Measurements from ENCODE around the gene MYZAP. TPM values are rescaled to one million over a fixed set of nuclear protein-coding genes. Genes with fewer than 3 reads are reported as not detected.
"Not testable (repeated sequence)": the region's sequence is repeated elsewhere in the genome, so short reads cannot be mapped to it uniquely, and the experiment has no call there.

The MYZAP gene
- polyA plus RNA-seq, 1 donor (not counting 4 experiments of a cell fraction or from before 2014, with no cell fraction given) = 1.8 TPM

GRCh38 chr15:57614241-57614640 is 22.5 kb downstream of the MYZAP start:
- FAIRE-seq = no peak
- H4K20me1 ChIP-seq (ENCODE audit: control insufficient read depth, extremely low read depth, insufficient read depth, low read length) = no peaks in the 10 kb centered on the region
- H3K9me3 ChIP-seq (ENCODE audit: control insufficient read depth, low read depth, low read length) = no peaks in the 10 kb centered on the region
- no peak overlapping the region for H2AFZ ChIP-seq (ENCODE audit: control insufficient read depth, low read length)
- no peaks in the 10 kb centered on the region for H3K9me1 ChIP-seq (ENCODE audit: control insufficient read depth, extremely low read depth, insufficient read depth, low read length)
- H3K36me3 ChIP-seq (ENCODE audit: control insufficient read depth in 2 of 2, extremely low read depth in 1 of 2, insufficient read depth in 2 of 2, low read length in 2 of 2) = no peaks in the 10 kb centered on the region
- DNase-seq (ENCODE audit: low read depth, low spot score) = no peak
- TF ChIP-seq, protein P1, sequence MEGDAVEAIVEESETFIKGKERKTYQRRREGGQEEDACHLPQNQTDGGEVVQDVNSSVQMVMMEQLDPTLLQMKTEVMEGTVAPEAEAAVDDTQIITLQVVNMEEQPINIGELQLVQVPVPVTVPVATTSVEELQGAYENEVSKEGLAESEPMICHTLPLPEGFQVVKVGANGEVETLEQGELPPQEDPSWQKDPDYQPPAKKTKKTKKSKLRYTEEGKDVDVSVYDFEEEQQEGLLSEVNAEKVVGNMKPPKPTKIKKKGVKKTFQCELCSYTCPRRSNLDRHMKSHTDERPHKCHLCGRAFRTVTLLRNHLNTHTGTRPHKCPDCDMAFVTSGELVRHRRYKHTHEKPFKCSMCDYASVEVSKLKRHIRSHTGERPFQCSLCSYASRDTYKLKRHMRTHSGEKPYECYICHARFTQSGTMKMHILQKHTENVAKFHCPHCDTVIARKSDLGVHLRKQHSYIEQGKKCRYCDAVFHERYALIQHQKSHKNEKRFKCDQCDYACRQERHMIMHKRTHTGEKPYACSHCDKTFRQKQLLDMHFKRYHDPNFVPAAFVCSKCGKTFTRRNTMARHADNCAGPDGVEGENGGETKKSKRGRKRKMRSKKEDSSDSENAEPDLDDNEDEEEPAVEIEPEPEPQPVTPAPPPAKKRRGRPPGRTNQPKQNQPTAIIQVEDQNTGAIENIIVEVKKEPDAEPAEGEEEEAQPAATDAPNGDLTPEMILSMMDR (optimal IDR thresholded peaks at IDR 0.05 in 1 of 3, IDR thresholded peaks at IDR 0.05 in 1 of 3, conservative IDR thresholded peaks at IDR 0.05 in 1 of 3; ENCODE audit: extremely low read depth in 1 of 3, insufficient read depth in 2 of 3, low read length in 3 of 3) = no peak
- no peak for TF ChIP-seq EZH2 (IDR thresholded peaks at IDR 0.05; ENCODE audit: low read length)
- no peak overlapping the region for H3K27ac ChIP-seq (ENCODE audit: control insufficient read depth, insufficient read depth, low read length)
- no peak overlapping the region for H3K9ac ChIP-seq (ENCODE audit: control insufficient read depth, extremely low read depth, insufficient read depth, low read length)
- H3K4me3 ChIP-seq (ENCODE audit: control insufficient read depth in 2 of 3, extremely low read depth in 1 of 3, insufficient read depth in 2 of 3, low read depth in 1 of 3, low read length in 3 of 3) = no peak overlapping the region
- H3K27me3 ChIP-seq (ENCODE audit: control insufficient read depth, extremely low read depth, insufficient read depth, low read length) = no peaks in the 10 kb centered on the region
- H3K79me2 ChIP-seq (ENCODE audit: control insufficient read depth, insufficient read depth, low read length) = no peaks in the 10 kb centered on the region
- no peak overlapping the region for H3K4me2 ChIP-seq (ENCODE audit: control insufficient read depth, extremely low read depth, insufficient read depth, low read depth, low read length)
- dilution Hi-C loops (cut with MboI; ENCODE audit: extremely low pct_ligation_motif_present, low sequenced_read_pairs) = no loop called here
- H3K4me1 ChIP-seq (ENCODE audit: control insufficient read depth, extremely low read depth, insufficient read depth, low read length) = peaks cover 15% of the 10 kb centered on the region

DNA sequence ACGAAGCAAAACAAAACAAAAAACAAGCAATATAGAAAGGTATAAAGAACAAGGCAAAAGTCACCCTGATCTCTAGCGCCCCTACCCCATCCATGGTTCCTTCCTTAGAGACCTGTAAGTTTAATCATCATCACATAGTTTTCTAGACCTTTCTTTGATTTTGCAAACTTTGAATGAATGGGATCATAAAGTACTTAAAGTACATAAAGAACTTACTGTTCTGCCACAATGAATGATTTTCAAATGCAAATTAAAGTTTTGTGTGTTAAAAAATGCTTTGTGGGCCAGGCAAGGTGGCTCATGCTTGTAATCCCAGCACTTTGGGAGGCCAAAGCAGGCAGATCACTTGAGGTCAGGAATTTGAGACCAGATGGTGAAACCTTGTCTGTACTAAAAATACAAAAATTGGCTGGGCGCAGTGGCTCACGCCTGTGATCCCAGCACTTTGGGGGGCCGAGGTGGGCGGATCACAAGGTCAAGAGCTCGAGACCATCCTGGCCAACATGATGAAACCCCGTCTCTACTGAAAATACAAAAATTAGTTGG is 24.3 kb downstream of the MYZAP start:
- H3K36me3 ChIP-seq (ENCODE audit: control insufficient read depth in 2 of 2, extremely low read depth in 1 of 2, insufficient read depth in 2 of 2, low read length in 2 of 2); H2AFZ ChIP-seq (ENCODE audit: control insufficient read depth, low read length); H3K4me2 ChIP-seq (ENCODE audit: control insufficient read depth, extremely low read depth, insufficient read depth, low read depth, low read length); H3K27ac ChIP-seq (ENCODE audit: control insufficient read depth, insufficient read depth, low read length); DNase-seq (ENCODE audit: low read depth, low spot score); FAIRE-seq; H3K9me3 ChIP-seq (ENCODE audit: control insufficient read depth, low read depth, low read length); H3K79me2 ChIP-seq (ENCODE audit: control insufficient read depth, insufficient read depth, low read length); H3K9ac ChIP-seq (ENCODE audit: control insufficient read depth, extremely low read depth, insufficient read depth, low read length); H3K9me1 ChIP-seq (ENCODE audit: control insufficient read depth, extremely low read depth, insufficient read depth, low read length); H3K4me3 ChIP-seq (ENCODE audit: control insufficient read depth in 2 of 3, extremely low read depth in 1 of 3, insufficient read depth in 2 of 3, low read depth in 1 of 3, low read length in 3 of 3); dilution Hi-C loops (cut with MboI; ENCODE audit: extremely low pct_ligation_motif_present, low sequenced_read_pairs); H4K20me1 ChIP-seq (ENCODE audit: control insufficient read depth, extremely low read depth, insufficient read depth, low read length); H3K27me3 ChIP-seq (ENCODE audit: control insufficient read depth, extremely low read depth, insufficient read depth, low read length): not testable (repeated sequence)
- H3K4me1 ChIP-seq (ENCODE audit: control insufficient read depth, extremely low read depth, insufficient read depth, low read length) = peaks cover 11% of the 10 kb centered on the region

DNA sequence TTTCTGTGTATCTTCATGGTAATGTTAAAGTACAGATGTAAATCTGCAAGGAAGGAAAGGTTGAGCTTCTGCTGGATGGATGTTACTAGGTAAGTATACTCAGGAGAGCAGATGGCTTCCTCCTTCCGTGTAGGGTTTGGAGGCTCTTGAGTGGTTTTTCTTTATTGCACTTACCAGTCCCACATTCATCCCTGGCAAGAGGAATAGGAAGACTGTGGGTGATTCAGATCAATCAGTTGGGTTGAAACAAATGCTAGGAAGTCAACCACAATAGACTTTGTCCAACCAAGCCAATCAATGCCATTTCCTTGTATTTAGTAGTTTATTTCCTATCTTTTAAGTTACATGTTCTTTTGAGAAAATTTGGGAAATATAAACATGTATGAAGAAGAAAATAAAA is 26.6 kb downstream of the MYZAP start:
- no peak overlapping the region for H3K27ac ChIP-seq (ENCODE audit: control insufficient read depth, insufficient read depth, low read length)
- no peak for FAIRE-seq
- H4K20me1 ChIP-seq (ENCODE audit: control insufficient read depth, extremely low read depth, insufficient read depth, low read length) = no peaks in the 10 kb centered on the region
- dilution Hi-C loops (cut with MboI; ENCODE audit: extremely low pct_ligation_motif_present, low sequenced_read_pairs) = no loop called here
- H3K9me1 ChIP-seq (ENCODE audit: control insufficient read depth, extremely low read depth, insufficient read depth, low read length) = no peaks in the 10 kb centered on the region
- H3K36me3 ChIP-seq (ENCODE audit: control insufficient read depth in 2 of 2, extremely low read depth in 1 of 2, insufficient read depth in 2 of 2, low read length in 2 of 2) = no peaks in the 10 kb centered on the region
- no peak for DNase-seq (ENCODE audit: low read depth, low spot score)
- H2AFZ ChIP-seq (ENCODE audit: control insufficient read depth, low read length) = no peak overlapping the region
- no peaks in the 10 kb centered on the region for H3K9me3 ChIP-seq (ENCODE audit: control insufficient read depth, low read depth, low read length)
- TF ChIP-seq EZH2 (IDR thresholded peaks at IDR 0.05; ENCODE audit: low read length) = no peak
- TF ChIP-seq, protein P1 (optimal IDR thresholded peaks at IDR 0.05 in 1 of 3, IDR thresholded peaks at IDR 0.05 in 1 of 3, conservative IDR thresholded peaks at IDR 0.05 in 1 of 3; ENCODE audit: extremely low read depth in 1 of 3, insufficient read depth in 2 of 3, low read length in 3 of 3) = no peak
- no peaks in the 10 kb centered on the region for H3K79me2 ChIP-seq (ENCODE audit: control insufficient read depth, insufficient read depth, low read length)
- no peaks in the 10 kb centered on the region for H3K4me1 ChIP-seq (ENCODE audit: control insufficient read depth, extremely low read depth, insufficient read depth, low read length)
- no peak overlapping the region for H3K9ac ChIP-seq (ENCODE audit: control insufficient read depth, extremely low read depth, insufficient read depth, low read length)
- no peak overlapping the region for H3K4me2 ChIP-seq (ENCODE audit: control insufficient read depth, extremely low read depth, insufficient read depth, low read depth, low read length)
- no peak overlapping the region for H3K4me3 ChIP-seq (ENCODE audit: control insufficient read depth in 2 of 3, extremely low read depth in 1 of 3, insufficient read depth in 2 of 3, low read depth in 1 of 3, low read length in 3 of 3)
- H3K27me3 ChIP-seq (ENCODE audit: control insufficient read depth, extremely low read depth, insufficient read depth, low read length) = no peaks in the 10 kb centered on the region
